Right ventricle myocardium superior (tissue), 1 donor: Measurements from ENCODE around the gene CANT1. TPM values are rescaled to one million over a fixed set of nuclear protein-coding genes. Genes with fewer than 3 reads are reported as not detected.
"Not testable (repeated sequence)": the region's sequence is repeated elsewhere in the genome, so short reads cannot be mapped to it uniquely, and the experiment has no call there.

Experiments
- ATAC-seq: fragments of 200-7000 bp; cut with Tn5 transposase; one replicate; pipeline ENCODE4 v1.9.1; 2020; ENCODE audit warnings: mild to moderate bottlenecking; ENCODE audit not compliant: poor library complexity
- DNase-seq: peaks from one replicate; pipeline ENCODE4 v3.0.0-alpha.2; 2020
- intact Hi-C: fragments of 100-400 bp; cut with DNase I; formaldehyde crosslinking; loops from one replicate; pipeline ENCODE4 v1.11.2; 2022
- total RNA-seq: library from RNA; stranded (reverse); fragmentation: NEBNext Ultra II Directional; extraction: Animal tissue kit (Norgen Biotek cat#: 25700); gene quantifications from one replicate; pipeline ENCODE4 v1.2.1, GENCODE V29; 2021
- donor health status: DM: no; HTN: yes; CAD: no; lungs with severe emphysema.

The CANT1 gene
- total RNA-seq, 1 donor from 2014 or later: 29.8 TPM

DNA sequence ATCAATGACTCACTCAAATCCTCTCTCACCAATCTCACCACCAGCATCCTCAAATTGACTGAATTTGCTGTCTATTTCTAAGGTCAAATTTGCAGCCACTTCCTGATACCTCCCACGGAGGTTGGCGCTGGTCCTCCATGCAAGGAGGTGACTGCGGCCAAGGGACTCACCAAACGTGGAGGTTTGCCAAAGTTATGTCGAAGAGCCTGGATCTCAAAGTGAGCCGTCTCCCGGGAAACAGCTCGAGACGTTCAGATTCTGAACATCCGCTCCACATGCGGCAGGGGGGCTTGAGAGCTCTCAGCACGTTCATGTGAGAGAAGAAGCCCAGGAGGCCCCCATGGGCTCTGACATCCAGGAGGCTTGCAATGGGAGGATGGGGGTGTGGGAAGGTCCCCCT lies 52.4 kb downstream of the CANT1 start:
- ATAC-seq (no peak), DNase-seq (no peak)
- intact Hi-C loops: no loop called here

DNA sequence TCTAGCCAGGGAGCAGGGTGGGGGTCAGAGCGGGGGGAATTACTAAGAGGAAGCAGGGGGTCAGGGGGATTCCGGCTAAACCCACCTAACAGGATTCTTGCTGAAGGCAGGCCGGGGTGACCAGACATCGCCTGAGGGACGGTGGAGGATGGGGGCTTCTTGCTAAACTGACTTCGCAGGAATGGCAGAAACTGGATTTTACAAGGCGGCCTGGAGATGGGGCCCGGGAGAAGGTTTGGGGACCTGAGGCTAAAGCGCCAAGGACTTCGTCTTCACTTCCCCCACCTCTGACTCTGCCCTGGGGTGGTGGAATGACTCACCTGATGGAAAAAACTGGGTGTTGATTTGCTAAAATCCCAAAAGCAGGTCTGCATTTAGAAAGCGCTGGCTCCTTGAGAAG lies 53.3 kb downstream of the CANT1 start:
- no peak for ATAC-seq
- no peak for DNase-seq
- intact Hi-C loops: no loop called here

DNA sequence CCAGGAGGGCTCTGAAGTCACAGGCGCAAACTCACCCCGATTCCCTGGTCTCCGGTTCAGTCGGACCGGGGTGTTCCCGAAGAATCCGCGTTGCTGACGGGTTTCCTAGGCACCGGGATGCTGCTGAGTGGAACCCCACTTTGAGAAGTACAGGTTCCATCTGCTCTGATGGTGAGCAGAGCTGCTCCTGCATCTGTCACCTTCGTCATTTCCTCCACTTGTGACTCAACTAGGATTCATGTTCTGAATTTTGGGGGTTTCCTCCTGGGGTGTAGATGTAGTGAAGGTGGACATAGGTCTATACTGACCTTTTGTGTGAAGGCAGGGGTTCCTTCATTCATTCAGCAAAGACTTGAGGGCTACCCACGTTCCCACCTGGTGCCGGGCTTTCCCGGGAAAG lies 54.9 kb downstream of the CANT1 start:
- no peak for ATAC-seq
- DNase-seq: no peak
- intact Hi-C loops: no loop called here

DNA sequence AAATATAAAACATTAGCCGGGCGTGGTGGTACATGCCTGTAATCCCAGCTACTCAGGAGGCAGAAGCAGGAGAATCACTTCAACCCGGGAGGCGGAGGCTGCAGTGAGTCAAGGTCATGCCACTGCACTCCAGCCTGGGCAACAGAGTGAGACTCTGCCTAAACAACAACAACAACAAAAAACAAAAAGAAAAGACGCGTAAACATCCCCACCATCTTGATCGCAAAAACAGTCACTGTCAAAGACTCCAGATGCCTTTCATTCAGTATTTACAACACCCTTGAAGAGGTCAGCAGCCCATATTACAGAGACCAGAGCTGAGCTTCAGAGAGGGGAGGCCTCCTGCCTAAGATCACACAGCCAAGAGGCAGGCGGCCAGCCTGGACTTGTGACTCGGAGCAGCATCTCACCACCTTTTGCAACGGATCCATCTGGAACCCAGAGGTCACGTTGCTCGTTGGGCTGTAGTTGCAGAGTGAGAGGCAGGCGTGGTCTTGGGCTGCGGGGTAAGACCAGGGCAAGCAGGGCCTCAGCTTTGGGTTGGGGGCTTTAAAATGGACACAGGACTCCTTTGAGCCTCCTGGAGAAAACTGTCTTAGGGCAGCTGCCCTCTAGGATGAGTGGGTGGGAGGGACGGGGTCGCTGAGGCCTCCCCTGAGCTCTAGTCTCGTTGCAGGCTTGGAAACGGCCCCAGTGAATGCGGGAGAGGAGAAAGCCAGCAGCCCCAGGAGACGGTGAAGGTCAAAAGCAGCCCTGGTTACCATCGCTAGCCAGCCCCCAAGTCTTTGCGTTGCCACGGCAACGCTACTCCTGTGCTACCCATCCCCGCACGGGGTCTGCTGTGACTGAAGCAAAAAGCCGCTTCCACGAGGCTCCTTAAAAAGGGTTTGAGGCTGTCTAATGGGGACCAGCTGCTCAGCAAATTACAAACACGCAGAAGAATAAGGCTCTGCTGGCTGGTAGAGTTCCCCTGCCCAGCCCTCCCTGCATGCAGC lies 55.9 kb downstream of the CANT1 start:
- DNase-seq (no peak), ATAC-seq (peak; percentile 43)
- intact Hi-C loops: no loop called here

DNA sequence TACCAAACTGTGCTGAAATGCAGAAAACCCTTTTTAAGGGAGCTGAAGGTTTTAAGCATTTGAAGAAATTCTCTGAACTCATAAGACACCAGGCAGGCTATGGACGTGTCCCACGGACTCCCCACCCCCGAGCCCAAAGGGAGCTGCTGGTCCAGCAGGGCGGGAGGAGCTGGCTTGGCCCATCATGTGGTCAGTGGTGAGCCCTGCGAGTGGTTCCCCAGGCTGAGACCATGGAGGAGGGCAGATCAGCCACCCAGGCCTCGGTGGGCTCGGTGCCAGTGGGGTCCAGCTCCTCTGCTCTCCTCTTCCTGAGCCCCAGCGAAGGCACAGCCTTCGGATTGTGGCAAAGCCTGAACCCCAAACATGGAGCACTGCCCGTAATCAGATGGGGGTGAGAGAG lies 56.9 kb downstream of the CANT1 start:
- no peak for DNase-seq
- intact Hi-C loops: no loop called here
- peak; percentile 19 for ATAC-seq

DNA sequence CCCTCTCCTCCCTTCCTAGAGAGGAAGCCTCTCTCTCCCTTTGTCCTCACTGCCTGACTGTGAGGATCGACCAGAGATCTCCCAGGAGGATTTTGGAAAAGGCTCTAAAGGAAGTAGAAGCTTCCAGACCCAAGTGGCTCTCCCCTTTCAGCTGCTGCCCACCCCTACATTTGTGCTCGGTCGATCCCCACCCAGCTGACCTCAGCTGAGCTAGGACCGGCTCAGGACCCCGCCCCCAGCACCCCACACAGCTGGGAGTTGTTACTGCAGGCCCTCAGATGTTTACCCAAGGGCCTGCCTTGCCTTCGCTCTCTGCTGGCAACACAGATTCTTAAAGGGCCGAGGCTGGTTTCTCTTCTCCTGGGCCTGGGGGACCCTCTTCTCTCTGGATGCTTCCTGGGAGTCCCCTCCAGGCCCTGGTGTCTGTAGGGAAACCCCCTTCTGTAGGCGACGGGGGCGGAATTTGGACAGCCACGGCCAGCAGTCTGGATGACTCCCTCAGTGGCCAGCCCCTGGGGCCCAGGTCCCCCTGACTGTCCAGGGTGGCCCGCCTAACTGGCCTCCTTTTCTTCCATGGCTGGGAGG lies 57.5 kb downstream of the CANT1 start:
- intact Hi-C loops: no loop called here
- peak; percentile 53 for ATAC-seq
- DNase-seq: no peak

DNA sequence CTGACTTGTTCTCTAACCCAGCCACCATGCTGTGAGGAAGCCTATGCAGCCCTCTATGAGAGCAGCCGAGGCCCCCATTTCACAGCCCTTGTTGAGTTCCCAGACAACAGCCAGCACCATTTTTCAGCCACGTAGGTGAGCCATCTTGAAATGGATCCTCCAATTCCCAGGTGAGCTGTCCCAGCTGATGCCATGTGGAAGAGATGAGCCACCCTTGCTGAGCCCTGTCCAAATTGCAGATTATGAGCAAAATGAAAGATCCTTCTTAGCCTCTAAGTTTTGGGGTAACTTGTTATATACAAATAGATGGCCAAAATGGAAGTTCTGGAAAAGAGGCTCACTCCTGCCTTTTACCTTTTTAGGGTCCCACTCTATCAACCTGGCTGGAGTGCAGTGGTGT lies 58.7 kb downstream of the CANT1 start:
- intact Hi-C loops: no loop called here
- DNase-seq (no peak), ATAC-seq (no peak)

DNA sequence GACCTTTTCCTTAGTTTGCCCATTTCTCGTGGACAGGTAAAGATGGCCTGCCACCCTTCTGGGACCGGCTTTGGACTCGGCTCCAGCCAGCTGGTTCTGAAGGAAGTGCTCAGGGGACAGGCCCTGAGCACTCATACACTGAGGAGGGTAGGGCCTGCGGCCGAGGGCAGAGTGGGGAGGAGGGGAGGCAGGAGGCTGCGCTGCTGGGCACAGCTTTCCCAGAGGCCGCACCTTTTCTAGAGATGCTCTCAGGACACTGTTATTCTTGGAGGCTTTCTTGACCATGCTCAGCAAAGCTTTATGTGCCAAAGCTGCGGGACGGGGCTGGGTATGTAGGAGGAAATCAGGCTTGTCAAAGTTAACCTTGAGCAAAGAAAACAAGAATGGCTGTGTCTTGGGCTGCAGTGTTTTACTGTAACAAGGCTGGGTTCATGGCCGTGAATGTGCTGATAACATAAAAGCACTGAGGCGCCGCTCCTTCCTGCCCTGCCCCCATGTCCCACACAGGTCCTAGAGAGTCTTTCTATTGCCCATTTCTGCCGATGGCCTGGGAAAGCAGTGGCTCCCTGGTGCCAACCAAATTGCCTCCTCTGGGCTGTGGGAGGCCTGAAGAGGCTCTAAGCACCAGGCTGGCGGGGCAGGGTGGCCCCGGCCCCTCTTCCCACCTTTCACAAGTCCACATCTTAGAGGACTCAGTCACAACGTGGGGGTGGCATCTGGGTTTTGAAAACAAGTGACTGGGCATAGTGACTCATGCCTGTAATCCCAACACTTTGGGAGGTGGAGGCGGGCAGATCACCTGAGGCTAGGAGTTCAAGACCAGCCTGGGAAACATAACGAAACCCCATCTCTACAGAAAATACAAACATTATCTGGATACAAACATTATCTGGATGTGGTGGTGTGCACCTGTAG lies 62.1 kb downstream of the CANT1 start:
- DNase-seq: no peak
- intact Hi-C loops: no loop called here

DNA sequence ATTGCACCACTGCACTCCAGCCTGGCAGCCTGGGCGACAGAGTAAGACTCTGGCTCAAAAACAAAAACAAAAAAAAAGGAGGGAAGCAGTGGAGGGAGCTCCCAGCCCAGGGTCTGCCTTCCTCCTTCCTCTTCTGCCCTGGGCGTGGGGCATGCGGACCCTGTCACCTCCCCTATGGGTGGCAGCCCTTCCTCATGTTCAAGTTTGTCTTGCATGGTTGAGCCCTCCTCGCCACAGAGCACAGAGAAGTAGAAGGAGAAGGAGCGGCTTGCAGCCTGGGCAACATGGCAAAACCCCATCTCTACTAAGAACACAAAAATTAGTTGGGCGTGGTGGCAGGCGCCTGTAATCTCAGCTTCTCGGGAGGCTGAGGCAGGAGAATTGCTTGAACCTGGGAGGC lies 62.9 kb downstream of the CANT1 start:
- peak; percentile 31 for ATAC-seq
- intact Hi-C loops: no loop called here
- DNase-seq: no peak

More for the DNA sequence above, 62.1 kb downstream of the CANT1 start:
- ATAC-seq: no peak

DNA sequence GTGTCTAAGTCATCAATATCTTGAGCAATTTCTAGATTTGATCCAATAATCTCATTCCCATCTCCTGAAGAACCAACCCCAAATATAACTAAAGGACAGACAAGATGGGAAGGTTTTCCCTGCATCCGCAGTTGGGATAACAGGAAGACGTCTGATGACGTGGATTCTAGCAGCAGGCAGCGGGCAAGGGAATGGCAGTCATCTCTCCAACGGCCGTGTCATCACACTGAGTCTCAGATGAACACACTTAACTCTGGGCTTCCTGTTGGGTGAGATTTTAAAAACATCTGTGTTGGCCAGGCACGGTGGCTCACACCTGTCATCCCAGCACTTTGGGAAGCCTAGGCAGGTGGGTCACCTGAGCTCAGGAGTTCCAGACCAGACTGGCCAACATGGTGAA lies 63.4 kb downstream of the CANT1 start:
- intact Hi-C loops: no loop called here
- ATAC-seq: no peak
- no peak for DNase-seq

DNA sequence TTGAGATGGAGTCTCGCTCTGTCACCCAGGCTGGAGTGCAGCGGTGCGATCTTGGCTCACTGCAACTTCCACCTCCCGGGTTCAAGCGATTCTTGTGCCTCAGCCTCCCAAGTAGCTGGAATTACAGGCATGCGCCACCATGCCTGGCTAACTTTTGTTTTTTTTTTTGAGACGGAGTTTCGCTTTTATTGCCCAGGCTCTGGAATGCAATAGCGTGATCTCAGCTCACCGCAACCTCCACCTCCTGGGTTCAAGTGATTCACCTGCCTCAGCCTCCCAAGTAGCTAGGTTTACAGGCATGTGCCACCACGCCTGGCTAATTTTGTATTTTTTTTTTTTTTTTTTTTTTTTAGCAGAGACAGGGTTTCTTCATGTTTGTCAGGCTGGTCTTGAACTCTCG lies 64.1 kb downstream of the CANT1 start:
- intact Hi-C loops, DNase-seq, ATAC-seq: not testable (repeated sequence)

DNA sequence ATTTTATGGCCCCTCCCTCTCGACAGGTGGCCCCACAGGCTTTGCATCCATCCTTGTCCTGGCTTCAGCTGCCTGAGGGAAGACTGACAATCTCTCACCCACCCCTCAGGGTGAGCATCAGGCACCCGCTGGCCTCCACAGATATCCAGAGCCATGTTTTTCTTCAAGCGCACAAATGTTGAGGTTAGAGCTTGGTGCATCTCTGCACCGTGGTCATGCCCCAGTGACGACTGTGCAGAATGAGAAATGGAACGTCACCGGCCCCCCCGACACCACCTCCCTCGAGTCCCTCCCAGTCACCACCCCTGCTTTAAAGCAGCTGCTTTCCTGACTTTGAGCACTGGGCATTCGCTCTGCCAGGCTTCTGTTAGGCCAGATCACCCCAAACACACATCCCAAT lies 64.6 kb downstream of the CANT1 start:
- no peak for ATAC-seq
- no peak for DNase-seq
- intact Hi-C loops: no loop called here

DNA sequence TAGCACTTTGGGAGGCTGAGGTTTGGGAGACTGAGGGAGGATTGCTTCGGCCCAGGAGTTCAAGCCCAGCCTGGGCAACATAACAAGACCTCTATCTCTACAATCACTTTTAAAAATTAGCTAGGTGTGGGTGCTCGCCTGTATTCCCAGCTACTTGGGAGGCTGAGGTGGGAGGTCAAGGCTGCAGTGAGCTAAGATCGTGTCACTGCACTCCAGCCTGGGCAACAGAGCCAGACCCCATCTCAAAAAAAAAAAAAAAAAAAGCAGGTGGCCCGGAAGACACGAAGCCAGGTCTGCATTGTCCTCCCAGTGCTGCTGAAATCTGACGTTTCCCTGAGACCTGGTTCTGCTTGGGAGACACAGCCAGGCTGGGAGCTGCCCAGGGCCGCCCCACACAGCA lies 65.5 kb downstream of the CANT1 start:
- intact Hi-C loops: no loop called here
- DNase-seq (no peak), ATAC-seq (no peak)

Other genes with a start within 250 kb of the CANT1 start
- gene CYTH1, start 227.5 kb downstream of the CANT1 start, total RNA-seq: 32.3 TPM
- gene USP36, start 168.9 kb downstream of the CANT1 start, total RNA-seq: 17.8 TPM
- 0.70 TPM for gene CEP295NL, start 106.6 kb downstream of the CANT1 start, total RNA-seq
- 114 TPM for gene TIMP2, start 84.4 kb downstream of the CANT1 start, total RNA-seq
- gene LGALS3BP, start 29.8 kb downstream of the CANT1 start, total RNA-seq: 499 TPM
- 143 TPM for gene C1QTNF1, start 14.4 kb upstream of the CANT1 start, total RNA-seq
- 29.1 TPM for gene ENGASE, start 65.1 kb upstream of the CANT1 start, total RNA-seq